Activated effector memory CD4-positive, alpha-beta T cell treated with Interleukin-2 at 50 U/mL for 16 hours (primary cell): ENCODE measurements around the gene TSACC.

ENCODE experiments used
- DNase-seq: peaks from one replicate; pipeline ENCODE4 v3.0.0-alpha.2; 2020

The TSACC gene

DNA sequence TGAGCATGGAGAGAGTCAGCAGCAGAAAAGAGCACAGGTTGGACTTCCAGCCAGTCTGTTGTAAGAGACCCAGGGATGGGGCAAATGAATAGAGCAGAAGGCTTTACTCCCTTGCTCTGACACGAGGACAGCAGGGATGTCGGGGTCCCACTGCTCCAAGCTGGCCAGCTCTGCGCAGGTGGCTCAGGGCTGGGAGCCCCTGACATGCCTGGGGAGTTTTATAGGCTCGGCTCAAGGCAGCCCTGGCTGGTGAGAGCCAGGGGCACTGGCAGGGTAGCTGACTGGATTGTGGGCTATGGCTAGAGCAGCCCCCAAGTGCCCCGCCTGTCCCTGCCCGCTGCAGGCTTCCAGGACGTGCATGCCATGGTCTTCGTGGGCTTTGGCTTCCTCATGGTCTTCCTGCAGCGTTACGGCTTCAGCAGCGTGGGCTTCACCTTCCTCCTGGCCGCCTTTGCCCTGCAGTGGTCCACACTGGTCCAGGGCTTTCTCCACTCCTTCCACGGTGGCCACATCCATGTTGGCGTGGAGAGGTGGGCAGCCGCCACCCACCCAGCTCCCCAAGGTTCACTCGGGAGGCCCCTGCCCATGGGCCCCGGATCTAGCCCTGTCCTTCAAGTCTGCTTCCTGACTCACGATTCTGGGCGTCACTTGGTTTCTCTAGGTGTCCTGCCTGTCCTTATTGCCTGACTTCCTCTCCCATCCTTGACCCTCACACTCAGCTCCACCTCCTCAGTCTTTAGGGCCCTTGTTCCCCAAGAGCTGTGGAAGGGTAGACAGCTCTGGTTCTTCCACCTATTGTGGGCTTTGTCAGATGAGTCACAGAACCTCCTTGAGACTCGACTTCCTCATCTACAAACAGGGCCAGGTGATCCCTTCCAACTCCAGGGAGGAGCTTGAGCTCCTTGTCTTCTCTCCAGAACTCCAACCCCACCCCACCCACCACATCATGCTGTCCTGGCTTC, 38.9 kb downstream of the TSACC start:
- no peak for DNase-seq

DNA sequence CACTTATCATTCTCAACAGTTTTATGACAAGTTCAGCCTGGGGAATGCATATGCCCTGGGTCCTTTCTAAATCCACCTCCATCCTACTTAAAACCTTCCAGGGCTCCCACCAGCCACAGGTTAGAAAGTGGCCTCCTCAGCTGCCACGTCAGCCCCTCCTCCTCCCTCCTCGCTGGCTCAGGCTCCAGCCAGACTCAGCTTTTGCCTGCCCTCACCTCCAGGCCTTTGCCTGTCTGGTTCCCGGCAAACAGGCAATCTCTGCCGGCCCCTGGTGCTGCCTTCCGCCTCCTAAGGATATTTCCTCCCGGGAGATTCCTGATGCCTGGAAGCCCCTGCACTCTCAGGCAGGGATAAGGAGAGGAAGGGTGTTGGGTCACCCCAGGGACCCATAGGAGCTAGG, 40.2 kb downstream of the TSACC start:
- DNase-seq = no peak

DNA sequence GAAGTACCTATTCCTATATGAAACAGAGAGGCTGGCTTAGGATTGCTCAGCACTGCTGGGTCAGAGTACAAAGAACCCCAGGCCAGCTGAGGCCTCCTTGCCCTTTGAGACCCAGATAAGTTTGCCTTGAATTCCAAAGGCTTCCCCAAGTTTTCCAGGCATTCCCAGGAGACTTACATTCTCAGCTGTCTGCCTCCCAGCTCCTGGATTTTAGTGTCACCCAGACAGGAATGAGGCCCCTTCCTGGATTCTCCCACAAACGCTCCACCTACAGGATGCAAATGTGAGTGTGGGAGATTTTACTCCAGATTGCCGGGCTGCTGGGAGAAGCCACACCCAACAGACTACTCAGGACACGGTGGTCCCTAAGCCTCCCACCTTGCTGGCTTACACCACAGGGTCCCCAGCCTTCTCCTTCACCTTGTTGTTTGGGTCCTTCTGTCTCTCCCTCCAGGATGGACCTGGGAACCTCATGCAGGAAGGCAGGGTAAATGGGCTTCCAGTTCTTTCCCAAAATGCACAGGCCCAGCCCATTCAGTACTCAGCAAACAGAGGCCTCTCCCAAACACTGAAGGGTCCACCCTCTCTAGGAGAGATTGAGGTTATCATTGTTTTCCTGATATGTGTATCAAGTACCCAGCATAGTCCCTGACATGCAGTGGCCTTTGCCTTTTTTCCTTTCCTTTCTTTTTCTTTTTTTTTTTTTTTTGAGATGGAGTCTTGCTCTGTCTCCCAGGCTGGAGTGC, 41.3 kb downstream of the TSACC start:
- no peak for DNase-seq

- no peak for DNase-seq
Observed at GRCh38 chr1:156382561-156382960, 44.2 kb downstream of the TSACC start.

GRCh38 chr1:156383023-156383422, 44.7 kb downstream of the TSACC start:
- peak; percentile 35 for DNase-seq

DNA sequence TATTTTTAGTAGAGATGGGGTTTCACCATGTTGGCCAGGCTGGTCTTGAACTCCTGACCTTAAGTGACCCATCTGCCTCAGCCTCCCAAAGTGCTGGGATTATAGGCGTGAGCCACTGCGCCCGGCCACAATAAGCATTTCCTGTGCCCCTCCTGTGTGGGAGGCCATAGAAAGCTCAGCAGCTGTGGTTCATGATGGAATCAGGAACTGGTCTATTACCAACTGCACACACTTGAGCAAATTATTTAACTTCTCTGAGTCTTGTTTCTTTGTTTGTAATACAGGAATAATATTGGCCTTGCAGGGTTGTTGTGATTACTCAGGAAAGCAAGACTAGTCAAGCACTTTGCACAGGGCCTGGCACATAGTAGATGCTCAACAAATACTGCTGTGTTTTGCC, 45.7 kb downstream of the TSACC start:
- no peak for DNase-seq

- DNase-seq = no peak
Observed at GRCh38 chr1:156384658-156385057, 46.3 kb downstream of the TSACC start.

DNA sequence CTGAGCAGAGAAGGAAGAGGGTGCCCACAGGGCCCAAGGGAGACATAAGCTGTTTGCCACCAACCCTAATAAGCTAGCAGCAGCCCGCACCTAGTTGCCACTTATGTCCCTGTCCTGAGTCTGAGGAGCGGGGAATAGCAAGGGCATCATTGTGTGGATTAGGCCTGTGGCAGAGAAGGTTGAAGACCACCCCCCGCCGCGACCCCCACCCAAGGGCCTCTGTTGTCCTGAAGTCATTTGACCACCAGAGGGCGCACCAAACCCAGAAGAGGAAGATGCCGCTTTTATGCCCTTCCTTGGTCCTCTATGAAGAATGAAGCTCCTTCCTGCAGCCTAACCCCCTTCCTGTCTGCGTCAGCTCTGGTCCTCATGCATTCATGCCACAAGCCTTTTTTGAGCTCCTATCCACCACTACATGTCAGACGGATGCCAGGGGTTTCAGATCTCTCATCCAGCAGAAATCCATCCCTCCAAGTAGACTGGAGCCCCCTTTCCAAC, 47.3 kb downstream of the TSACC start:
- peak; percentile 58 for DNase-seq

DNA sequence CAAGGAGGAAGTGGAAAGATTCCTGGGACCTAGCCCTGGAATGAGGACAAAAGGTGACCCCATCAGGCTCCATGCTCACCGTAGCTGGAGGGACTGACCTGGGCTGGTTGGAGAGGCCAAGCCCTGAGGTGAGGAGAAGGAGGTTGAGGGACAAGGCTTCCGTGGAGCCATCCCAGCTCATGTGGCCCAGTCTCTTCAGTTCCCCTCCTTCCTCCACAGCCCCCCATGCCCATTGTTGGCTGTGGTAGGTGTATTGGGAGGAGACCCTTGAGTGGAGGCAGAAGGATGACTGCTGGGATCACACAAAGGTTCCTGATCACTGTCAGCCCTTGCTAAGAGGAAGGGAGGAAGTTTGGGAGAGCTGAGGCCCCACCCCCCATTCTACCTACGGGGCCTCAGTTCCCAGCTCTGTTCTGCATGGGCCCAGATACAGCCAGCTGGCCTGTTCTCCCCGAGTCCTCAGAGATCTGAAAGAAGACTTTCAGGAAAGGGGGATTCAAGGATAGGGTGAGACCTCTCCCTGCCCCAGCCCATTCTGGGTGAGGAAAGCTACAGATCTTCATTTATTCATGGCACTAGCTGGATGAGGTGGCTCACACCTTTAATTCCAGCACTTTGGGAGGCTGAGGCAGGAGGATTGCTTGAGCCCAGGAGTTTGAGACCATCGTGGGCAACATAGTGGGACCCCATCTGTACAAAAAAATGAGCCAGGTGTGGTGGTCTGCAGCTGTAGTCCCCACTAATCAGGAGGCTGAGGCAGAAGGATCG, 48.0 kb downstream of the TSACC start:
- no peak for DNase-seq

DNA sequence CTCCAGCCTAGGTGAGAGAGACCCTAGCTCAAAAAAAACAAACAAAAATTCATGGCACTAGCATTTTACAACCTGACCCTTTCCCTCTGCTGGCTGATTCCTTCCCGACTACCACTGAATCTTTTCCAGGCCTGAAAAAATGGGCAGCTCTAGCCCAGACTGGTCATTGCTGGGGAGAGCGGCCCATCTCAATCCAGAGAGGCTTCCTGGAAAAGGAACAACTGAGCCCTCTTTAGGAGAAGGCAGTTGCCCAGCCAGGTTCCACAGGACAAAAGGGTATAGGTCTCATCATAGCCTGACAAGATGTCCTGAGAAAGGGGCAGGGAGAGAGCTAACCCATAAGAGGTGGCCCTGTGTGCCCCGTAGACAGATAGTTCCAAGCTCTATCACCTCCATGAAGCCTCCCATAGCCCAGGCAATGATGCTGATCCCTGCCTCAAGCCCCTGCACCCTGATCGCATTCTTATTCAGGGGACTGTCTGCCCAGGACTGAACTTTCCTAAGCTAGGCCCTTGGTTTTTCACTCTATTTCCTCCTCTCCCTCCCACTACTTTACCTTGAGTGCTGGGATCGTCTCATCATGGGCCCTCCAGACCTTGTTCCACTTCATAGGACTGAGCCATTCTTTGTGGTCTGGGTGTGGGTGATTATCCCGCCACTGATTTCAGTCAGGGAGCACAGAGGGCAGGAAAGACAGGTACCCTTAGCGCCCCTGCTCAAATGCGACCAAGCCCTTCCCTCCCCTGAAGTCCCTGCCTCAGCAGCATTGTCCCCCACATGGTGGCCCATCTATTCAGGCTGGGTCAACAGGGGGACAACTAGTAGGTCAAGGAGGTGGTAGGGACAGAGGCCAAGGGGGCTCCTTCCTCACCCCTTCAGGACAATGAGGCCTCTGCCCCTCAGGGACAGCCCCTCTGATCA, 48.9 kb downstream of the TSACC start:
- no peak for DNase-seq

GRCh38 chr1:156387870-156388173, 49.5 kb downstream of the TSACC start:
- no peak for DNase-seq

- DNase-seq = no peak
Observed at GRCh38 chr1:156388174-156389137, 50.1 kb downstream of the TSACC start.

- no peak for DNase-seq
Observed at GRCh38 chr1:156389311-156389710, 51.0 kb downstream of the TSACC start.

- no peak for DNase-seq
Observed at GRCh38 chr1:156390469-156391365, 52.4 kb downstream of the TSACC start.

GRCh38 chr1:156391366-156391677, 53.0 kb downstream of the TSACC start:
- DNase-seq = no peak

- DNase-seq = no peak
Observed at GRCh38 chr1:156391701-156392100, 53.4 kb downstream of the TSACC start.

GRCh38 chr1:156392452-156392853, 54.1 kb downstream of the TSACC start:
- no peak for DNase-seq

GRCh38 chr1:156393095-156393494, 54.8 kb downstream of the TSACC start:
- no peak for DNase-seq

GRCh38 chr1:156394082-156394481, 55.8 kb downstream of the TSACC start:
- DNase-seq = no peak
